H1 (cell line): Measurements from ENCODE around the gene LPP. TPM values are rescaled to one million over a fixed set of nuclear protein-coding genes. Genes with fewer than 3 reads are reported as not detected.

Experiments
- CTCF ChIA-PET: fragments of 300-600 bp; sonication (Branson Sonifier 250); formaldehyde crosslinking; loops from one replicate; lab custom pipeline; 2021; ENCODE audit not compliant: partially characterized antibody; lab: Charles Lee
- POLR2A ChIA-PET: fragments of 300-600 bp; sonication (Branson Sonifier 250); formaldehyde crosslinking; loops from one replicate; lab custom pipeline; 2021; ENCODE audit warnings: inconsistent platforms; ENCODE audit not compliant: partially characterized antibody; lab: Charles Lee
- DNase-seq, 2 experiments: peaks; one replicate each; pipeline versions ENCODE4 v3.0.0 to v3.0.0-alpha.2; 2010 to 2022; ENCODE audit warnings: low spot score in 2 of 2, low read depth in 1 of 2, mixed read lengths in 1 of 2
- FAIRE-seq: peaks from 2 replicates; lab custom pipeline; 2011; peaks lifted over from hg19 to GRCh38; lab: Jason Lieb, UNC
- H2AFZ ChIP-seq: 2 replicates; pipeline ENCODE4 v1.8.1; 2012; ENCODE audit warnings: low read length, inconsistent platforms
- H2AK5ac ChIP-seq: 2 replicates; pipeline ENCODE4 v1.6.1; 2013; ENCODE audit warnings: low read depth, low read length
- H2BK120ac ChIP-seq: replicated peaks from 2 replicates; pipeline ENCODE3; 2013; ENCODE audit warnings: low read depth, low read length, inconsistent platforms
- H2BK12ac ChIP-seq: 2 replicates; pipeline ENCODE4 v1.6.1; 2013; ENCODE audit warnings: low read depth, low read length
- H2BK15ac ChIP-seq: 2 replicates; pipeline ENCODE4 v1.6.1; 2013; ENCODE audit warnings: low read length
- H2BK20ac ChIP-seq: 2 replicates; pipeline ENCODE4 v1.6.1; 2013; ENCODE audit warnings: low read length
- H2BK5ac ChIP-seq: 2 replicates; pipeline ENCODE4 v1.6.1; 2013; ENCODE audit warnings: low read depth, low read length
- H3K14ac ChIP-seq: 2 replicates; pipeline ENCODE4 v1.6.1; 2013; ENCODE audit warnings: inconsistent platforms; ENCODE audit not compliant: insufficient read length
- H3K18ac ChIP-seq: 2 replicates; pipeline ENCODE4 v1.6.1; 2013; ENCODE audit warnings: low read length; ENCODE audit errors: extremely low read depth
- H3K23ac ChIP-seq: 2 replicates; pipeline ENCODE4 v1.6.1; 2013; ENCODE audit warnings: inconsistent platforms; ENCODE audit not compliant: insufficient read length
- H3K23me2 ChIP-seq: 2 replicates; pipeline ENCODE4 v1.6.1; 2013; ENCODE audit warnings: low read depth, low read length
- H3K27ac ChIP-seq: 2 replicates; pipeline ENCODE4 v1.6.1; 2011; ENCODE audit warnings: low read depth, low read length, inconsistent platforms
- H3K27me3 ChIP-seq, 4 experiments: replicated peaks in 1 of 4; 1 replicate in 1 of 4; 2 replicates in 3 of 4; pipeline versions ENCODE4 v1.6.1 to v1.8.1; 2011 to 2013; ENCODE audit warnings: low read length in 3 of 4, mild to moderate bottlenecking in 3 of 4, inconsistent platforms in 2 of 4, mixed read lengths in 2 of 4, moderate library complexity in 1 of 4; ENCODE audit not compliant: control insufficient read depth in 3 of 4, insufficient read depth in 3 of 4; ENCODE audit errors: extremely low read depth in 1 of 4
- H3K36me3 ChIP-seq, 4 experiments: 2 replicates each; pipeline versions ENCODE4 v1.6.1 to v1.8.1; 2011 to 2013; ENCODE audit warnings: mild to moderate bottlenecking in 4 of 4, low read length in 3 of 4, moderate library complexity in 2 of 4, control low read depth in 1 of 4, inconsistent platforms in 1 of 4; ENCODE audit not compliant: insufficient read depth in 4 of 4, control insufficient read depth in 2 of 4
- H3K4ac ChIP-seq: replicated peaks from 2 replicates; pipeline ENCODE3; 2013; ENCODE audit warnings: low read length, low read depth, mixed read lengths, inconsistent platforms; ENCODE audit not compliant: insufficient read length
- H3K4me1 ChIP-seq, 4 experiments: replicated peaks in 1 of 4; 1 replicate in 1 of 4; 2 replicates in 3 of 4; pipeline versions ENCODE4 v1.6.1 to v1.8.1; 2011 to 2013; ENCODE audit warnings: low read length in 3 of 4, inconsistent platforms in 2 of 4, mixed read lengths in 1 of 4; ENCODE audit not compliant: insufficient read depth in 4 of 4, control insufficient read depth in 3 of 4
- H3K4me2 ChIP-seq, 2 experiments: 2 replicates each; pipeline versions ENCODE4 v1.6.1 to v1.8.1; 2011 to 2013; ENCODE audit warnings: low read depth in 2 of 2, low read length in 2 of 2, control low read depth in 1 of 2, inconsistent platforms in 1 of 2, mild to moderate bottlenecking in 1 of 2; ENCODE audit not compliant: insufficient read depth in 1 of 2
- H3K4me3 ChIP-seq, 4 experiments: fragments of 200-600, 300-600 bp in 1 of 4; sonication (generic), shearing (Covaris generic), sonication (Bioruptor Twin) in 1 of 4; 2 replicates each; pipeline versions ENCODE4 v1.5.1 to v1.8.1; 2011 to 2016; ENCODE audit warnings: low read length in 4 of 4, low read depth in 3 of 4, control low read depth in 2 of 4, inconsistent platforms in 2 of 4, mild to moderate bottlenecking in 2 of 4, mixed read lengths in 1 of 4, moderate library complexity in 1 of 4; ENCODE audit not compliant: insufficient read depth in 2 of 4; ENCODE audit errors: extremely low read depth in 1 of 4
- H3K56ac ChIP-seq: replicated peaks from 2 replicates; pipeline ENCODE3; 2013; ENCODE audit warnings: low read depth, mild to moderate bottlenecking, mixed read lengths, low read length, inconsistent platforms; ENCODE audit not compliant: insufficient read length
- H3K79me1 ChIP-seq: 2 replicates; pipeline ENCODE4 v1.6.1; 2013; ENCODE audit warnings: low read depth, low read length, control low read depth
- H3K79me2 ChIP-seq, 2 experiments: 2 replicates each; pipeline versions ENCODE4 v1.6.1 to v1.8.1; 2012 to 2013; ENCODE audit warnings: low read length in 2 of 2, mild to moderate bottlenecking in 2 of 2, inconsistent platforms in 1 of 2; ENCODE audit not compliant: insufficient read depth in 2 of 2, control insufficient read depth in 1 of 2
- H3K9ac ChIP-seq, 4 experiments: replicated peaks in 1 of 4; 1 replicate in 1 of 4; 2 replicates in 3 of 4; pipeline versions ENCODE4 v1.6.1 to v1.8.1; 2011 to 2013; ENCODE audit warnings: low read depth in 3 of 4, low read length in 3 of 4, control low read depth in 2 of 4, mild to moderate bottlenecking in 2 of 4, moderate library complexity in 2 of 4, inconsistent platforms in 1 of 4; ENCODE audit errors: extremely low read depth in 1 of 4
- H3K9me3 ChIP-seq, 2 experiments: 2 replicates each; pipeline versions ENCODE4 v1.6.1 to v1.8.1; 2012 to 2013; ENCODE audit warnings: mild to moderate bottlenecking in 2 of 2, moderate library complexity in 2 of 2, control low read depth in 1 of 2, inconsistent platforms in 1 of 2, low read depth in 1 of 2, low read length in 1 of 2, mixed read lengths in 1 of 2; ENCODE audit not compliant: insufficient read depth in 2 of 2
- H4K20me1 ChIP-seq, 2 experiments: replicated peaks in 1 of 2; 2 replicates each; pipeline versions ENCODE3 to v1.8.1; 2011 to 2013; ENCODE audit warnings: inconsistent platforms in 2 of 2, low read length in 2 of 2, mild to moderate bottlenecking in 1 of 2; ENCODE audit not compliant: insufficient read depth in 2 of 2, control insufficient read depth in 1 of 2
- H4K5ac ChIP-seq: 2 replicates; pipeline ENCODE4 v1.6.1; 2013; ENCODE audit warnings: low read length, low read depth, mixed read lengths, inconsistent platforms; ENCODE audit not compliant: insufficient read length
- H4K8ac ChIP-seq: 2 replicates; pipeline ENCODE4 v1.8.0; 2013; ENCODE audit warnings: mild to moderate bottlenecking, moderate library complexity, low read length, inconsistent platforms; ENCODE audit not compliant: insufficient read depth; ENCODE audit errors: extremely low read depth
- H4K91ac ChIP-seq: replicated peaks from 2 replicates; pipeline ENCODE3; 2013; ENCODE audit warnings: low read length, mixed read lengths, inconsistent platforms; ENCODE audit not compliant: insufficient read length
- ATF2 ChIP-seq: IDR thresholded peaks from 2 replicates; pipeline ENCODE4 v1.6.1; 2012; ENCODE audit warnings: low read length, inconsistent platforms
- BCL11A ChIP-seq, 2 experiments: IDR thresholded peaks; one replicate each; pipeline ENCODE4 v1.6.1; 2011; ENCODE audit warnings: low read depth in 2 of 2, low read length in 2 of 2, mild to moderate bottlenecking in 2 of 2
- CHD2 ChIP-seq: IDR thresholded peaks from 2 replicates; pipeline ENCODE4 v1.6.1; 2012; ENCODE audit warnings: low read length, improper control_type of control experiment
- EZH2 ChIP-seq: fragments of 200-600 bp; sonication (generic); IDR thresholded peaks from 2 replicates; pipeline ENCODE4 v1.7.1; 2012; ENCODE audit warnings: low read depth, mild to moderate bottlenecking, moderate library complexity, low read length, inconsistent platforms; ENCODE audit not compliant: severe bottlenecking
- POLR2AphosphoS5 ChIP-seq: IDR thresholded peaks from 2 replicates; pipeline ENCODE4 v1.6.1; 2011; ENCODE audit warnings: low read depth, low read length
- RAD21 ChIP-seq, 2 experiments: IDR thresholded peaks in 1 of 2; conservative IDR thresholded peaks in 1 of 2; 2 replicates each; pipeline ENCODE4 v1.6.1; 2011; ENCODE audit warnings: low read depth in 2 of 2, low read length in 2 of 2, improper control_type of control experiment in 1 of 2, inconsistent platforms in 1 of 2, mild to moderate bottlenecking in 1 of 2, moderate library complexity in 1 of 2
- RXRA ChIP-seq: IDR thresholded peaks from 2 replicates; pipeline ENCODE4 v1.6.1; 2011; ENCODE audit warnings: low read depth, mild to moderate bottlenecking, low read length, moderate library complexity; ENCODE audit not compliant: insufficient read depth
- SIN3A ChIP-seq, 2 experiments: IDR thresholded peaks in 1 of 2; conservative IDR thresholded peaks in 1 of 2; 2 replicates each; pipeline ENCODE4 v1.6.1; 2011 to 2012; ENCODE audit warnings: low read length in 2 of 2, improper control_type of control experiment in 1 of 2, low read depth in 1 of 2, mild to moderate bottlenecking in 1 of 2
- SP4 ChIP-seq: IDR thresholded peaks from 2 replicates; pipeline ENCODE4 v1.6.1; 2012; ENCODE audit warnings: low read length, inconsistent platforms
- SUZ12 ChIP-seq: fragments of 200-600 bp; sonication (generic); IDR thresholded peaks from 2 replicates; pipeline ENCODE4 v1.6.1; 2012; ENCODE audit warnings: mild to moderate bottlenecking, inconsistent platforms, low read length, moderate library complexity, mixed read lengths
- TCF12 ChIP-seq: IDR thresholded peaks from 2 replicates; pipeline ENCODE4 v1.6.1; 2011; ENCODE audit warnings: low read depth, mild to moderate bottlenecking, low read length
- WGBS, 2 experiments: shearing (Covaris generic) in 1 of 2; methylation state at CpG; one replicate each; pipeline versions ENCODE4 v1.1.6 to v1.1.7; 2013 to 2015; ENCODE audit warnings: low lambda C conversion rate in 2 of 2, mixed read lengths in 2 of 2, inconsistent platforms in 1 of 2, low coverage in 1 of 2, missing lambda C conversion rate in 1 of 2; ENCODE audit not compliant: insufficient replicate concordance in 2 of 2, insufficient coverage in 1 of 2, insufficient read length in 1 of 2; ENCODE audit errors: extremely low coverage in 1 of 2, missing lambda C conversion rate in 1 of 2; 5-methylcytosine and 5-hydroxymethylcytosine counted together
- polyA plus RNA-seq, 7 experiments: library from polyadenylated mRNA; depleted of rRNA in 3 of 7; stranded (reverse) in 5 of 7; unstranded in 2 of 7; fragments of >200 nt in 5 of 7; fragments of 200-250 nt in 2 of 7; gene quantifications; 1 replicate in 5 of 7; 2 replicates in 1 of 7; 4 replicates in 1 of 7; pipeline versions ENCODE4 v1.2.1 to v1.2.3, GENCODE V29; 2011 to 2013; ENCODE audit warnings: missing spikeins in 2 of 7, mixed read lengths in 2 of 7
- total RNA-seq: library from RNA; stranded (reverse); fragmentation: NEBNext Ultra II Directional; extraction: Animal tissue kit (Norgen Biotek cat#: 25700); gene quantifications from 2 replicates; pipeline ENCODE4 v1.2.1, GENCODE V29; 2021

LPP gene
- total and polyA plus RNA-seq, 2 of the 8 experiments (the other 6 are each of a cell fraction or from before 2014, with no cell fraction given) = 10.0 to 53.3 TPM

- Histone ChIP-seq H4K91ac (no peak overlapping the region), H3K4me2 (no peak overlapping the region), H2AK5ac (no peak overlapping the region), H3K14ac (no peak overlapping the region), H3K4ac (no peak overlapping the region), H3K9me3 (no peaks in the 10 kb centered on the region), H2BK20ac (no peak overlapping the region), H3K18ac (no peak overlapping the region), H4K8ac (no peak overlapping the region), H3K4me1 (peaks cover 0 to 4% (median 0%) of the 10 kb centered on the region in 4 experiments; a peak in 1 of 7 replicates), H3K36me3 (no peaks in the 10 kb centered on the region), H4K5ac (no peak overlapping the region), H2BK15ac (no peak overlapping the region), H3K79me2 (no peaks in the 10 kb centered on the region), H3K23ac (no peak overlapping the region), H3K27me3 (no peaks in the 10 kb centered on the region), H2BK5ac (no peak overlapping the region), H3K4me3 (no peak overlapping the region), H3K56ac (no peak overlapping the region), H2AFZ (no peak overlapping the region), H3K9ac (no peak overlapping the region), H3K23me2 (no peaks in the 10 kb centered on the region), H2BK120ac (no peak overlapping the region), H3K79me1 (no peaks in the 10 kb centered on the region; the same call in 1 of the 2 replicates), H3K27ac (no peak overlapping the region), H4K20me1 (no peaks in the 10 kb centered on the region), H2BK12ac (no peak overlapping the region)
- FAIRE-seq (no peak), DNase-seq (no peak)
- 90% methylated on average over 5 of the region's 5 CpGs; no CpG with 5 or more reads in 1 of the 2 experiments for WGBS, 2 experiments
- CTCF ChIA-PET = interaction anchor here (0.8 to 1.8 kb wide), 4 partner anchors 11 to 38 kb away, joined by 3 to 5 read pairs (median 4); no protein-coding TSS in a partner anchor
- POLR2A ChIA-PET = no interaction called here
- no peak for TF ChIP-seq SP4
- TF ChIP-seq POLR2AphosphoS5 = no peak
- TF ChIP-seq EZH2 = no peak
- no peak for TF ChIP-seq CHD2
- TF ChIP-seq RAD21 (IDR thresholded peaks at IDR 0.05 in 1 of 2, conservative IDR thresholded peaks at IDR 0.05 in 1 of 2; ENCODE audit: low read depth in 2 of 2, low read length in 2 of 2) = no peak
- no peak for TF ChIP-seq RXRA
- TF ChIP-seq TCF12 = no peak
- no peak for TF ChIP-seq SIN3A (conservative IDR thresholded peaks at IDR 0.05 in 1 of 2, IDR thresholded peaks at IDR 0.05 in 1 of 2; ENCODE audit: low read depth in 1 of 2, low read length in 2 of 2)
- TF ChIP-seq BCL11A (IDR thresholded peaks at IDR 0.05; ENCODE audit: low read depth in 2 of 2, low read length in 2 of 2) = no peak
- TF ChIP-seq ATF2 = no peak
- no peak for TF ChIP-seq SUZ12
These were observed 505.6 kb downstream of the LPP start for GRCh38 chr3:188659449-188660090.
